Left lung (tissue), 10 donors: ENCODE results near the gene GSK3B. TPM values are rescaled to one million over a fixed set of nuclear protein-coding genes. Genes with fewer than 3 reads are reported as not detected.

Source experiments
- ATAC-seq: fragments of 200-7000 bp; cut with Tn5 transposase; one replicate; pipeline ENCODE4 v1.9.1; 2020; ENCODE audit warnings: moderate library complexity
- DNase-seq, 4 donors: peaks; one replicate each; pipeline ENCODE4 v3.0.0-alpha.2; 2013 to 2020
- H3K27ac ChIP-seq, 2 donors: fragments of 200-600 bp; sonication (generic) in 1 of 2; one replicate each; pipeline versions ENCODE4 v1.5.0 to v1.8.0; 2020 to 2021
- H3K27me3 ChIP-seq, 2 donors: fragments of 200-600 bp; sonication (generic) in 1 of 2; one replicate each; pipeline versions ENCODE4 v1.5.0 to v1.8.0; 2020 to 2021
- H3K36me3 ChIP-seq, 2 donors: fragments of 200-600 bp; sonication (generic) in 1 of 2; one replicate each; pipeline versions ENCODE4 v1.5.0 to v1.8.0; 2020 to 2021
- H3K4me1 ChIP-seq, 2 donors: fragments of 200-600 bp; one replicate each; pipeline ENCODE4 v1.8.0; 2021
- H3K4me3 ChIP-seq, 2 donors: fragments of 200-600 bp; sonication (generic) in 1 of 2; one replicate each; pipeline versions ENCODE4 v1.5.0 to v1.8.0; 2020 to 2021; ENCODE audit warnings: mild to moderate bottlenecking in 1 of 2
- H3K9me3 ChIP-seq, 2 donors: fragments of 200-600 bp; sonication (generic) in 1 of 2; one replicate each; pipeline versions ENCODE4 v1.5.0 to v1.8.0; 2020 to 2021
- intact Hi-C, 2 donors: fragments of 100-400 bp; cut with DNase I; formaldehyde crosslinking; loops; one replicate each; pipeline versions ENCODE4 v1.11.2 to v1.14.2; 2022
- polyA plus RNA-seq, 6 donors: library from polyadenylated mRNA; unstranded; fragments of 120-200 nt; gene quantifications; one replicate each; pipeline ENCODE4 v1.2.1, GENCODE V29; 2013; ENCODE audit not compliant: insufficient read length in 6 of 6
- total RNA-seq, 2 donors: library from RNA; stranded (reverse); fragmentation: NEBNext Ultra II Directional; extraction: Animal tissue kit (Norgen Biotek cat#: 25700); gene quantifications; one replicate each; pipeline ENCODE4 v1.2.1, GENCODE V29; 2021
- TF ChIP-seq, protein P1 (sequence below), 2 donors: fragments of 200-600 bp; sonication (generic) in 1 of 2; IDR thresholded peaks; one replicate each; pipeline versions ENCODE4 v1.5.0 to v1.8.0; 2021; ENCODE audit warnings: antibody characterized with exemption in 2 of 2
- donor health status: DM: no; HTN: yes; CAD: no.
- donor health status: DM: no; HTN: no; CAD: no.

GSK3B gene
- total and polyA plus RNA-seq, 8 donors, result 39.2 to 53.0 (median 42.4) TPM

GRCh38 chr3:119794401-119794800, 299.8 kb downstream of the GSK3B start:
- H3K4me1 ChIP-seq, result no peaks in the 10 kb centered on the region
- H3K27me3 ChIP-seq, result no peaks in the 10 kb centered on the region
- DNase-seq, result no peak
- no peak overlapping the region for H3K4me3 ChIP-seq
- no peak for ATAC-seq
- TF ChIP-seq, protein P1, sequence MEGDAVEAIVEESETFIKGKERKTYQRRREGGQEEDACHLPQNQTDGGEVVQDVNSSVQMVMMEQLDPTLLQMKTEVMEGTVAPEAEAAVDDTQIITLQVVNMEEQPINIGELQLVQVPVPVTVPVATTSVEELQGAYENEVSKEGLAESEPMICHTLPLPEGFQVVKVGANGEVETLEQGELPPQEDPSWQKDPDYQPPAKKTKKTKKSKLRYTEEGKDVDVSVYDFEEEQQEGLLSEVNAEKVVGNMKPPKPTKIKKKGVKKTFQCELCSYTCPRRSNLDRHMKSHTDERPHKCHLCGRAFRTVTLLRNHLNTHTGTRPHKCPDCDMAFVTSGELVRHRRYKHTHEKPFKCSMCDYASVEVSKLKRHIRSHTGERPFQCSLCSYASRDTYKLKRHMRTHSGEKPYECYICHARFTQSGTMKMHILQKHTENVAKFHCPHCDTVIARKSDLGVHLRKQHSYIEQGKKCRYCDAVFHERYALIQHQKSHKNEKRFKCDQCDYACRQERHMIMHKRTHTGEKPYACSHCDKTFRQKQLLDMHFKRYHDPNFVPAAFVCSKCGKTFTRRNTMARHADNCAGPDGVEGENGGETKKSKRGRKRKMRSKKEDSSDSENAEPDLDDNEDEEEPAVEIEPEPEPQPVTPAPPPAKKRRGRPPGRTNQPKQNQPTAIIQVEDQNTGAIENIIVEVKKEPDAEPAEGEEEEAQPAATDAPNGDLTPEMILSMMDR (IDR thresholded peaks at IDR 0.05), result no peak
- H3K27ac ChIP-seq, result no peak overlapping the region
- no peaks in the 10 kb centered on the region for H3K36me3 ChIP-seq
- H3K9me3 ChIP-seq, result no peaks in the 10 kb centered on the region
- intact Hi-C loops, result no loop called here

- no peaks in the 10 kb centered on the region for H3K9me3 ChIP-seq
- no peaks in the 10 kb centered on the region for H3K27me3 ChIP-seq
- H3K27ac ChIP-seq, result no peak overlapping the region
- DNase-seq (no peak), ATAC-seq (no peak)
- H3K4me1 ChIP-seq, result no peaks in the 10 kb centered on the region
- TF ChIP-seq, protein P1 (IDR thresholded peaks at IDR 0.05), result no peak
- no peaks in the 10 kb centered on the region for H3K36me3 ChIP-seq
- H3K4me3 ChIP-seq, result no peak overlapping the region
- intact Hi-C loops, result no loop called here
Observed at GRCh38 chr3:119792270-119792669, 302.0 kb downstream of the GSK3B start.

DNA sequence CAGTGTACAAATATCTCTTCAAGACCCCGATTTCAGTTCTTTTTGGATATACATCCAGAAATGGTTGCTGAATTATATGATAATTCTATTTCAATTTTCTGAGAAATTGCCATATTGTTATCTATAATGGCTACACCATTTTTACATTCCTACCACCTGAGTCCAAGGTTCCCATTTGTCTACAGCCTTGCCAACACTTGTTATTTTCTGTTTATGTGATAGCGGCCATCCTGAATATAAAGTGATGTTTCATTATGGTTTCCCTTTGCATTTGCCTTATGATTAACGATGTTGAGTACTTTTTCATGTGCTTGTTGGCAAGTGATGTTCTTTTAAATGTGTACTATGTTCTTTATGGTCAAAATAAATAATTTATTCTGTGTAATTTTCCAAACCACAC, 303.9 kb downstream of the GSK3B start:
- ATAC-seq, result no peak
- no peak for DNase-seq
- intact Hi-C loops, result no loop called here
- H3K27ac ChIP-seq, result no peak overlapping the region
- TF ChIP-seq, protein P1 (IDR thresholded peaks at IDR 0.05), result no peak
- no peaks in the 10 kb centered on the region for H3K4me1 ChIP-seq
- no peaks in the 10 kb centered on the region for H3K9me3 ChIP-seq
- H3K4me3 ChIP-seq, result no peak overlapping the region
- H3K36me3 ChIP-seq, result no peaks in the 10 kb centered on the region
- no peaks in the 10 kb centered on the region for H3K27me3 ChIP-seq

DNA sequence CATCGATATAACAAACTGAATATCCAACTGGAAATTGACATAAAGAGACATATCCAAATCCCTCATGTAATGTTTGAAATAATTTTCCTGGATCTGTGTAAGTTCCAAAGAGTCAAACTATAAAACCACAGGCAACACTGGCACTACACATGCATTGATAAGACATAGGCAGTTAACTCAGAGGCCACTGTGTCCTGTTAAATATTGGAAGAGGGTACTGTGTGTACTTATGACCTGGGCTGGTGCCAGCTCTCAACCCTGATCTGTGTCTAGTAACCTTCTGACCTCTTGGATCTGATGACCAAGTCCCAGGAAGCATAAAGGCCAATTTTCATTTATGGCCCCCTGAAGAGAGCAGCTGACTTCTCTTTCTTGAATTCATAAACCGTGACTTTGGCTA, 307.8 kb downstream of the GSK3B start:
- no peak for DNase-seq
- TF ChIP-seq, protein P1 (IDR thresholded peaks at IDR 0.05), result no peak
- Histone ChIP-seq H3K4me3 (no peak overlapping the region), H3K36me3 (no peaks in the 10 kb centered on the region), H3K27me3 (no peaks in the 10 kb centered on the region), H3K9me3 (no peaks in the 10 kb centered on the region), H3K4me1 (no peaks in the 10 kb centered on the region), H3K27ac (no peak overlapping the region)
- intact Hi-C loops, result no loop called here
- ATAC-seq, result no peak

DNA sequence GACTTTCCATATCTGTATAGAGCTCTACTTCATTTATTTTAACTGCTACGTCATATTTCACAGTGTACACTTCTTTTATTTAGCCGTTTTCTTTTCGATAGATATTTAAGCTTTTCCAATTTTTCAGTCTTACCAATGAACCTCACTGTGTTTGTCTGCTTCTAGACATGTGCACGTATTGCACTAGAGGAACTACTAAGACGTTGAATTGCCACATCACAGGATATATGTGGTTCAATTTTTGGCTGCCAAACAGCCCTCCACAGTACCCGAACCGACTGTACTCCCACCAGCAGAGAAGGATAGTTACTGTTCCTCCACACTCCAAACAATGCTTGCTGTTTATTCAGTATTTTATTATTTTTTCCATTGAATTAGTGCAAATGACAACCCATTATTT, 310.4 kb downstream of the GSK3B start:
- Histone ChIP-seq H3K4me3 (no peak overlapping the region), H3K27ac (no peak overlapping the region)

More for the DNA sequence above, 310.4 kb downstream of the GSK3B start:
- H3K9me3 ChIP-seq, result no peaks in the 10 kb centered on the region
- H3K36me3 ChIP-seq, result no peaks in the 10 kb centered on the region
- intact Hi-C loops, result no loop called here
- no peaks in the 10 kb centered on the region for H3K27me3 ChIP-seq
- DNase-seq (no peak), ATAC-seq (peak; percentile 48)
- no peaks in the 10 kb centered on the region for H3K4me1 ChIP-seq
- TF ChIP-seq, protein P1 (IDR thresholded peaks at IDR 0.05), result no peak
